Cardiac fibroblast (primary cell): Measurements from ENCODE around the gene FSTL1.

Experiments
- DNase-seq, 2 donors: peaks; one replicate each; pipeline versions ENCODE4 v3.0.0 to v3.0.0-alpha.2; 2010; ENCODE audit warnings: low read depth in 2 of 2
- H3K4me3 ChIP-seq, 2 donors: replicated peaks in 1 of 2; 1 replicate in 1 of 2; 2 replicates in 1 of 2; pipeline ENCODE4 v1.5.1; 2011; ENCODE audit warnings: low read depth in 2 of 2, low read length in 2 of 2, mild to moderate bottlenecking in 2 of 2, moderate library complexity in 1 of 2
- TF ChIP-seq, protein P1 (sequence below): IDR thresholded peaks from one replicate; pipeline ENCODE4 v1.5.1; 2011; ENCODE audit warnings: low read depth, mild to moderate bottlenecking, low read length, inconsistent platforms

Gene FSTL1

GRCh38 chr3:120459196-120459595 lies 8.4 kb upstream of the FSTL1 start:
- no peak overlapping the region for H3K4me3 ChIP-seq
- no peak for DNase-seq
- TF ChIP-seq, protein P1, sequence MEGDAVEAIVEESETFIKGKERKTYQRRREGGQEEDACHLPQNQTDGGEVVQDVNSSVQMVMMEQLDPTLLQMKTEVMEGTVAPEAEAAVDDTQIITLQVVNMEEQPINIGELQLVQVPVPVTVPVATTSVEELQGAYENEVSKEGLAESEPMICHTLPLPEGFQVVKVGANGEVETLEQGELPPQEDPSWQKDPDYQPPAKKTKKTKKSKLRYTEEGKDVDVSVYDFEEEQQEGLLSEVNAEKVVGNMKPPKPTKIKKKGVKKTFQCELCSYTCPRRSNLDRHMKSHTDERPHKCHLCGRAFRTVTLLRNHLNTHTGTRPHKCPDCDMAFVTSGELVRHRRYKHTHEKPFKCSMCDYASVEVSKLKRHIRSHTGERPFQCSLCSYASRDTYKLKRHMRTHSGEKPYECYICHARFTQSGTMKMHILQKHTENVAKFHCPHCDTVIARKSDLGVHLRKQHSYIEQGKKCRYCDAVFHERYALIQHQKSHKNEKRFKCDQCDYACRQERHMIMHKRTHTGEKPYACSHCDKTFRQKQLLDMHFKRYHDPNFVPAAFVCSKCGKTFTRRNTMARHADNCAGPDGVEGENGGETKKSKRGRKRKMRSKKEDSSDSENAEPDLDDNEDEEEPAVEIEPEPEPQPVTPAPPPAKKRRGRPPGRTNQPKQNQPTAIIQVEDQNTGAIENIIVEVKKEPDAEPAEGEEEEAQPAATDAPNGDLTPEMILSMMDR = no peak

- no peak for DNase-seq
- H3K4me3 ChIP-seq = no peak overlapping the region
- TF ChIP-seq, protein P1 = no peak
Observed at GRCh38 chr3:120457827-120458226, 7.0 kb upstream of the FSTL1 start.

DNA sequence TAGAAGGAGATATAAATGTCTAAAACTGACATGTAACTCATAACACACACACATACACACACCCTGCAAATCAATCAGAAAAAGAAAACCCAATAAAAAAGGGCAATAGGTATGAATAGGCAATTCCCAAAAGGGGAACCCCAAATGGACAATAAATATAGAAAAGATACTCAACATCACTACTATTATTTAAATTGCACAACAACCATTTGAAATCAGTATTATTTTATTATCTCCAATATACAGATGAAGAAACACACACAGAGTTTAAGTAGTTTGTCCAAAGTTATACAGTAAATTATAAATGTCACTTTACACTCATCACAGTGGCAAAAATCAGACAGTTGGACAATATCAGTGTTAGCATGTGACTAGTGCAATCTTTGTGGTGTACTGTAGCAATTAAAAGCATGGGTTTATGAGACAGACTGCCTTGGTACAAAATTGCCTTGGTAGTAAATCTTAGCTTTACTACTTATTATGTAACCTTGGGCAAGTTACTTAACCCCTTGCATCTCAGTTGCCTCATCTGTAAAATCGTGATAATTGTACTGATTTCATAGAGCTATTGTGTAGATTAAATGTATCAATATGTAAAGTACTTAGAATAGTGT lies 3.4 kb upstream of the FSTL1 start:
- H3K4me3 ChIP-seq = no peak overlapping the region
- TF ChIP-seq, protein P1 = no peak
- DNase-seq = no peak

DNA sequence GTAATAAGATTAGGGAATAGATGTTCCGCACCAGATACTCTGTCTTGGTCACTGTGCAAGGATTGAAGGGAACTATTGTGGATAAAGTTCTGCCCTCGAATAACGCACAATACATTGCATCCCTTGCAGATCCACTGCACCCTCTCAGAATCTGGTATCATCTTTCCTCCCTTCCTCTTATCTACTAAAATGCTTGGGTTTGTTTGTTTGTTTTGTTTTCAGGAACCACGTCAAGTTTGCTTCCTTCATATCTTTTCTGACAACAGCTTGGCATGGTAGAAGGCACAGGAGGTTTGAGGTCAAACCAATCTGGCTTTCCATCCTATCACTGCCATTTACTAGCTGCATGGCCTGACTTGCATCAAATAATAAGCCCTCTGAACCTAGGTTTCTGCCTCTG lies 2.0 kb upstream of the FSTL1 start:
- no peak overlapping the region for H3K4me3 ChIP-seq
- TF ChIP-seq, protein P1 = no peak
- no peak for DNase-seq

GRCh38 chr3:120451806-120452205 lies 1.0 kb upstream of the FSTL1 start:
- TF ChIP-seq, protein P1 = no peak
- DNase-seq = no peak
- H3K4me3 ChIP-seq = peak overlapping the region in 1 of 2 donors; percentile 84

GRCh38 chr3:120451272-120451761 lies 525 bp upstream of the FSTL1 start:
- TF ChIP-seq, protein P1 = no peak
- H3K4me3 ChIP-seq = peak overlapping the region; percentile 79 to 84
- no peak for DNase-seq
